ENCODE results near the gene HBE1. TPM values are rescaled to one million over a fixed set of nuclear protein-coding genes. Genes with fewer than 3 reads are reported as not detected.

Gene HBE1
- total and polyA plus RNA-seq, 9 of the 15 experiments (the other 6 are each of a cell fraction or from before 2014, with no cell fraction given): 612 to 10,250 (median 2,181) TPM

- TF ChIP-seq CUX1 (CRISPR knock-in tag; IDR thresholded peaks at IDR 0.05): peak; percentile 47; the same call in 1 of the 2 replicates
- no peak for TF ChIP-seq PTBP1 (IDR thresholded peaks at IDR 0.05; ENCODE audit: low read depth, low read length)
- no peak; the same call in 1 of the 2 replicates for TF ChIP-seq ATF4 (CRISPR knock-in tag; IDR thresholded peaks at IDR 0.05)
- TF ChIP-seq, protein P1, sequence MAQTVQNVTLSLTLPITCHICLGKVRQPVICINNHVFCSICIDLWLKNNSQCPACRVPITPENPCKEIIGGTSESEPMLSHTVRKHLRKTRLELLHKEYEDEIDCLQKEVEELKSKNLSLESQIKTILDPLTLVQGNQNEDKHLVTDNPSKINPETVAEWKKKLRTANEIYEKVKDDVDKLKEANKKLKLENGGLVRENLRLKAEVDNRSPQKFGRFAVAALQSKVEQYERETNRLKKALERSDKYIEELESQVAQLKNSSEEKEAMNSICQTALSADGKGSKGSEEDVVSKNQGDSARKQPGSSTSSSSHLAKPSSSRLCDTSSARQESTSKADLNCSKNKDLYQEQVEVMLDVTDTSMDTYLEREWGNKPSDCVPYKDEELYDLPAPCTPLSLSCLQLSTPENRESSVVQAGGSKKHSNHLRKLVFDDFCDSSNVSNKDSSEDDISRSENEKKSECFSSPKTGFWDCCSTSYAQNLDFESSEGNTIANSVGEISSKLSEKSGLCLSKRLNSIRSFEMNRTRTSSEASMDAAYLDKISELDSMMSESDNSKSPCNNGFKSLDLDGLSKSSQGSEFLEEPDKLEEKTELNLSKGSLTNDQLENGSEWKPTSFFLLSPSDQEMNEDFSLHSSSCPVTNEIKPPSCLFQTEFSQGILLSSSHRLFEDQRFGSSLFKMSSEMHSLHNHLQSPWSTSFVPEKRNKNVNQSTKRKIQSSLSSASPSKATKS (CRISPR knock-in tag; IDR thresholded peaks at IDR 0.05): no peak
- TF ChIP-seq DACH1 (IDR thresholded peaks at IDR 0.05; ENCODE audit: partially characterized antibody): peak; percentile 14
- TF ChIP-seq BCL6 (CRISPR knock-in tag; IDR thresholded peaks at IDR 0.05): no peak
- peak; percentile 96 for TF ChIP-seq SMARCA4 (IDR thresholded peaks at IDR 0.05)
- TF ChIP-seq CBX1 (IDR thresholded peaks at IDR 0.05; ENCODE audit: low read depth): no peak
- no peak for TF ChIP-seq ZBTB40 (IDR thresholded peaks at IDR 0.05)
- no peak for TF ChIP-seq ZBTB40 (CRISPR knock-in tag; IDR thresholded peaks at IDR 0.05)
Observed at GRCh38 chr11:5275369-5276110, 5.8 kb upstream of the HBE1 start (continued).

All from K562 (cell line).